Thymus (tissue), 11 donors: Measurements from ENCODE around the gene OXSR1. TPM values are rescaled to one million over a fixed set of nuclear protein-coding genes. Genes with fewer than 3 reads are reported as not detected.
A peak's percentile ranks its signal among the peaks of the same experiment; 100 is the strongest.

Experiments
- DNase-seq, 9 donors: peaks; one replicate each; pipeline ENCODE4 v3.0.0-alpha.2; 2013; ENCODE audit warnings: low spot score in 9 of 9, low read depth in 6 of 9, missing footprints in 1 of 9
- H3K27ac ChIP-seq, 2 donors: one replicate each; pipeline ENCODE4 v1.5.1; 2013; ENCODE audit warnings: control low read depth in 1 of 2, low read depth in 1 of 2, low read length in 1 of 2, mild to moderate bottlenecking in 1 of 2, moderate library complexity in 1 of 2
- H3K27me3 ChIP-seq, 2 donors: one replicate each; pipeline ENCODE4 v1.5.1; 2013; ENCODE audit warnings: low read length in 1 of 2; ENCODE audit not compliant: control insufficient read depth in 2 of 2, insufficient read depth in 1 of 2
- H3K36me3 ChIP-seq, 2 donors: one replicate each; pipeline ENCODE4 v1.5.1; 2013; ENCODE audit warnings: low read length in 1 of 2, mild to moderate bottlenecking in 1 of 2, moderate library complexity in 1 of 2; ENCODE audit not compliant: control insufficient read depth in 2 of 2, insufficient read depth in 2 of 2
- H3K4me1 ChIP-seq, 2 donors: one replicate each; pipeline ENCODE4 v1.5.1; 2013; ENCODE audit warnings: low read length in 2 of 2; ENCODE audit not compliant: control insufficient read depth in 2 of 2, insufficient read depth in 2 of 2
- H3K4me3 ChIP-seq, 2 donors: one replicate each; pipeline ENCODE4 v1.5.1; 2013; ENCODE audit warnings: low read length in 2 of 2, control low read depth in 1 of 2, mild to moderate bottlenecking in 1 of 2
- H3K9me3 ChIP-seq, 2 donors: one replicate each; pipeline ENCODE4 v1.5.1; 2013; ENCODE audit warnings: low read length in 1 of 2, mild to moderate bottlenecking in 1 of 2; ENCODE audit not compliant: control insufficient read depth in 2 of 2, insufficient read depth in 1 of 2
- WGBS: extraction: QIAGEN DNeasy Blood & Tissue Kit; methylation state at CpG from one replicate; pipeline ENCODE4 v1.1.7; 2013; 5-methylcytosine and 5-hydroxymethylcytosine counted together
- polyA plus RNA-seq: library from polyadenylated mRNA; stranded (reverse); fragments of 200-250 nt; gene quantifications from one replicate; pipeline ENCODE4 v1.2.3, GENCODE V29; 2013
- total RNA-seq: library from RNA; stranded (reverse); fragments of 120-200 nt; gene quantifications from one replicate; pipeline ENCODE4 v1.2.4, GENCODE V29; 2013
- donor health status: healthy.

Gene OXSR1
- total and polyA plus RNA-seq, 2 donors, result 23.0 to 33.0 TPM

DNA sequence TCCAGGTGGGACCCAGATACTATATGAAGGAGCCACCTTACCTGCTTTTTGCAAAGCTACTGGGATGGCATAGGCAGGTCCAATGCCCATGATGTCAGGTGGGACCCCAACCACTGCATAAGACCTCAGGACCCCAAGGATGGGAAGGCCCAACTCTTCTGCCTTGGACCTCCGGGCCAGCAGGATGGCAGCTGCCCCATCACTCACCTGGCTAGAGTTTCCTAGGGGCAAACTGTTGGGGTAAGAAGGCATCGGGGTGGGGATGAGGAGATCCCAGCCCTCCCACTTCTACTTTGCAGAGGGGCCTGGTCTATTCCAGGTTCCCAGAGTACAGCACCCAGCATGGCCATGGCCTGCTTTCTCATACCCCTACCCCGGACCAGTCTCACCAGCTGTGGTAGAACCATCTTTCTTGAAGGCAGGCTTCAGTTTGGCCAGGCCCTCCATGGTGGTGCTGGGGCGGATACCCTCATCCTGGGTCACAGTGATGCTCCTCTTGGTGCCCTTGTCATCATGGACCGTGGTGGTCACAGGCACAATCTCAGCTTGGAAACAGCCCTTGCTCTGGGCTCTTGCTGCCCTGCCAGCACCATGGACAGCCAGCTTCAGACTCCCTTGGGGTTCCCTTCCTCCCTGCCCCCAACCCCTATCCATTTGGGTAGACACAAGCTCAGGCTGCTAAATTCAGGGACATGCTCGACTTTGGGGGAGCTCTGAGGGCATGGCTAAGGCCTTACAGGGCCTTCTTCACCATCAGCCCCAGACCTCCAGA lies 39.0 kb upstream of the OXSR1 start:
- no peak for DNase-seq
- Histone ChIP-seq H3K9me3 (no peaks in the 10 kb centered on the region), H3K27ac (no peak overlapping the region), H3K4me1 (no peaks in the 10 kb centered on the region), H3K27me3 (no peaks in the 10 kb centered on the region), H3K36me3 (peaks cover 90 to 95% of the 10 kb centered on the region in 2 donors), H3K4me3 (no peak overlapping the region)
- WGBS, result 99% methylated on average over 6 of the region's 6 CpGs

DNA sequence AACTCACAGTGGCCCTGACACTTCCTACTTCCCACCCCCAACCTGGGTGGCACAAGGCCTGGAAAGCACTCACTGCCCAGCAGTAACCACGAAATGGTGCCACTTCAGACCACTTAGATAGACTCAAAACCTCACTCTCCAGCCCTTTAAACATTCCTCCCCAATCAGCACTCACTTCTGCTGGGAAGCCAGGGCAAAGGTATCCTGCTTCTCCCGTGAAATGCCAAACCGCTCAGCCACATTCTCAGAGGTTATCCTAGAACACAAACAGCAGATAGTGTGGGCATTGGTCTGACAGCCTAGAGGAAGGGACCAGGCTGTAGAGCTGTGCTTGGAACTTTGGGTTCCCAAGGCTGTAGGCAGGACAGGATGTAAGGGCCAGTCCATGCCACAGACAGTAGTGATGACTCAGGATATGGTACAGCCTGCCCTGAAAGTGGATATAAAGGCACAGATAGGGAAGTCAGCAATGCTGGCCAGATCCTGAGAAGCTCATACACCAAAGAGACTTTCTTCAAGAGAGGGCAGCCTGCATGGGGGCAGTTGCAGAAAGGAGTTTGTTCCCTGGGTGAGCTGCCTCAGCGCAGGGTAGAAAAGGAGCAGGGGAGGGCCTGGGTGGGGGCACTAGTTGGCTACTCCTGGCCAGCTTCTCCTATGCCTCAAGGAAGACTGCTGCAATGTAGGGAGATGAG lies 37.6 kb upstream of the OXSR1 start:
- Histone ChIP-seq H3K27me3 (no peaks in the 10 kb centered on the region), H3K9me3 (no peaks in the 10 kb centered on the region), H3K4me1 (no peaks in the 10 kb centered on the region), H3K4me3 (no peak overlapping the region), H3K36me3 (peaks cover 82 to 95% of the 10 kb centered on the region in 2 donors), H3K27ac (no peak overlapping the region)
- DNase-seq, result no peak
- WGBS, result over 99% methylated on average over 4 of the region's 4 CpGs

DNA sequence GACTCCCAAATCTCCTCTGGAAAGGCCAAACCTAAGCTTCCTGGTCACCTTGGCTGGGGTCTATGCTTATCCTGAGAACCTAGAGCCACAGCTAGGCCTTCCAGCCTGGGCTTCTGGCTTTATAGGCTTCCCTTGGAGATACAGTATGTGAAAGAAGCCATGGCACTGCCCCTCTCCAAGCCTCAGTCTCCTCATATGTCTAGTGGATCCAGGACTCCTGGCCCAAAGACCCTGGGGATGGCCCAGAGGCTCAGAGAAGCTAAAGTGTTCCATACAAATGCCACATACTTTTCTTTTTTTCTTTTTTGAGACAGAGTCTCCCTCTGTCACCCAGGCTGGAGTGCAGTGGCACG lies 37.1 kb upstream of the OXSR1 start:
- Histone ChIP-seq H3K4me1 (no peaks in the 10 kb centered on the region), H3K4me3 (no peak overlapping the region), H3K27ac (no peak overlapping the region), H3K36me3 (peaks cover 82 to 95% of the 10 kb centered on the region in 2 donors), H3K27me3 (no peaks in the 10 kb centered on the region), H3K9me3 (no peaks in the 10 kb centered on the region)
- no peak for DNase-seq
- 100% methylated on average over 1 of the region's 1 CpG for WGBS

DNA sequence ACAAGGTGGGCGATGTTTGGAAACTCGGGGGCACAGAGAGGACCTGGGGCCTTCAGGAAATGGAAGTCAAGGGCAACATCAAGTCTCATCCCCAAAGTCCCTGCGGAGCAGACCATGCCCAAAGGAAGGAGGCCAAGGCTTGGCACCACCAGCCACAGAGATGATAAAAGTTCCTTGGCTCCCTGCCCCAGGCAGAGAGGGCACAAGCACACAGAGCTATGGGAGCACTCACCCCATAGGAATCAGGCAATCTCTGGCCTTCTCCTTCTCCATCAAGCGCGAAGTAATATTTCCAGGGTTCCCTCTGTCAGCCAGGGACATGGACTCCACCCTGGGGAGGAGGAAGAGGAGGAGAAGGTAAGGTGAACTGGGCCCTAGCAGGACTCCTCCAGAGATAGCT lies 36.3 kb upstream of the OXSR1 start:
- 100% methylated on average over 5 of the region's 5 CpGs for WGBS
- no peaks in the 10 kb centered on the region for H3K27me3 ChIP-seq
- no peak overlapping the region for H3K27ac ChIP-seq
- H3K4me1 ChIP-seq, result no peaks in the 10 kb centered on the region
- no peak overlapping the region for H3K4me3 ChIP-seq
- peaks cover 87 to 97% of the 10 kb centered on the region in 2 donors for H3K36me3 ChIP-seq
- H3K9me3 ChIP-seq, result no peaks in the 10 kb centered on the region
- no peak for DNase-seq

DNA sequence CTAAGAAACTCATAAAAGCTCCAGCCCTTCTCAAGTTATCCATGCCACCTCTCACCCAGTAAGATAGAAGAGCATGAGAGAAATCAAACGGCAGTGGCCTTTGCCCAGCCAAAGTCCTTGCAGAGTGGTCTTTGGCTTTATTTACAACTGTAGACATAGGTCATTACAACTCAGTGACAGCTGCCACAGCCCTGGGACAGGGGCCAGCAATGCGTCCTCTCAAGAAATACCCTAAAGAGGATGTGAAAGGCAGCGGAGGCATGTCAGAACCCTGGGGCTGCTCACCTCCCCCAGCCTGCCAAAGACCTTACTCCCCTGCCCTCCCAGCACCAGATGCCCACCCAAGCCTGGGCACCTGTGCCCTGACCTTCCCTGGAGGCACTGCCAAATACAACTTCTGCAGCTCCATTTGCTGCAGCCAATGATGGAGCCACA lies 34.7 kb upstream of the OXSR1 start:
- Histone ChIP-seq H3K27me3 (no peaks in the 10 kb centered on the region), H3K4me1 (peaks cover 6 to 7% of the 10 kb centered on the region in 2 donors), H3K9me3 (no peaks in the 10 kb centered on the region), H3K36me3 (peaks cover 80 to 87% of the 10 kb centered on the region in 2 donors), H3K27ac (no peak overlapping the region), H3K4me3 (no peak overlapping the region)
- 92% methylated on average over 3 of the region's 3 CpGs for WGBS
- DNase-seq, result no peak

DNA sequence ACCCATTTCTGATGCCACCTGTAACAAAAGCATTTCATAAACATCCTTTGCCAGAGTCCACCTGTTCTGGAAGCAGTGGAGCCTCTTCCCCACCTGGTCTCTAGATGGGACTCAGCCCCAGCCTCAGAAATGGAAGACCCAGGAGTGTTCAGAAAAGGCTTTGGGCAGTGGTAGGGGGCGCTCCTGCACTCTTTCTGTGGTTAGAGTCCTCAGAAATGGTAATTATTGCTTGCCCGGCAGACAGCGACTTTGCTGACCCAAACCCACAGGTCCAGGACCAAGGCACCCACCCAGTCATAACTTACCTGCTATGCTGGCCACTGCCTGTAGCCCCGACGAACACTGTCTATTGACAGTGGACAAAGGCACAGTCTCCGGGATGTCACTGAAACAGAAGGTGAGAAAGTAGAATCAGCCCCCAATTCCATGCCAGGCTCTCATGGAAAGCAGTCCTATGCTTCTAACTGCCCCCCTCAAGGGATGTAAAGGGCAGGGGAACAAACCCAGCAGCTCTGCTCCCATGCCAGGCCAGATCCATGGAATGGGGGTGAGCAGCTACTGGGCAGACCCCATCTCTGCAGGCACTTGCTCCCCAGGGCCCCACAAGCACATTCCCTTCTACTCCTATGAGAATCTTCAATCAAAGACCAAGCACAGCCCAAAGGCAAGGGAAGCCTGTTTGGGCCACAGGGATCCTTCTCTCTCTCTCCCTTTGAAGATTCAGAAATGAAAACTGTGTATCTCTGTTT lies 33.5 kb upstream of the OXSR1 start:
- peak in 2 of 9 donors; percentile 16 to 44 for DNase-seq
- Histone ChIP-seq H3K9me3 (no peaks in the 10 kb centered on the region), H3K36me3 (peaks cover 69 to 76% of the 10 kb centered on the region in 2 donors), H3K4me1 (peaks cover 9 to 14% of the 10 kb centered on the region in 2 donors), H3K27me3 (no peaks in the 10 kb centered on the region), H3K4me3 (no peak overlapping the region), H3K27ac (no peak overlapping the region)
- 94% methylated on average over 6 of the region's 6 CpGs for WGBS

DNA sequence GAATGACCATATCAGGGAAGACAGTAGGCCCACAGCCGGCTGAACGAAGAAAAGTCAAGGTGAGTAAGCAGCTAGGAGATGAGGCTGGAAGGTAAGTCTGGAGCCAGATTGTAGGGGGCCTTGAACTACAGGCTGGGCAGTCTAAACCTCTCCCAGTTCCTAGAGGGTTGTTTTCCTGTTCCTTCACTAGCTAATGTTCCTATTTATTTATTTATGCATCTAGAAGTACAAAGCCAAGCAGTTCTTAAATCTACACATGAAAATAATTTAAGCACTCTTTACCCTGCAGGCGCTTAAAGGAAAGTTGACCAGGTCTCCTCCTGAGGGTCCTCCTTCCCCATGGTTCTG lies 32.2 kb upstream of the OXSR1 start:
- no peaks in the 10 kb centered on the region for H3K27me3 ChIP-seq
- no peak overlapping the region for H3K4me3 ChIP-seq
- H3K27ac ChIP-seq, result no peak overlapping the region
- peaks cover 15 to 23% of the 10 kb centered on the region in 2 donors for H3K4me1 ChIP-seq
- WGBS, result over 99% methylated on average over 3 of the region's 3 CpGs
- H3K36me3 ChIP-seq, result peaks cover 55 to 62% of the 10 kb centered on the region in 2 donors
- no peak for DNase-seq
- H3K9me3 ChIP-seq, result no peaks in the 10 kb centered on the region

DNA sequence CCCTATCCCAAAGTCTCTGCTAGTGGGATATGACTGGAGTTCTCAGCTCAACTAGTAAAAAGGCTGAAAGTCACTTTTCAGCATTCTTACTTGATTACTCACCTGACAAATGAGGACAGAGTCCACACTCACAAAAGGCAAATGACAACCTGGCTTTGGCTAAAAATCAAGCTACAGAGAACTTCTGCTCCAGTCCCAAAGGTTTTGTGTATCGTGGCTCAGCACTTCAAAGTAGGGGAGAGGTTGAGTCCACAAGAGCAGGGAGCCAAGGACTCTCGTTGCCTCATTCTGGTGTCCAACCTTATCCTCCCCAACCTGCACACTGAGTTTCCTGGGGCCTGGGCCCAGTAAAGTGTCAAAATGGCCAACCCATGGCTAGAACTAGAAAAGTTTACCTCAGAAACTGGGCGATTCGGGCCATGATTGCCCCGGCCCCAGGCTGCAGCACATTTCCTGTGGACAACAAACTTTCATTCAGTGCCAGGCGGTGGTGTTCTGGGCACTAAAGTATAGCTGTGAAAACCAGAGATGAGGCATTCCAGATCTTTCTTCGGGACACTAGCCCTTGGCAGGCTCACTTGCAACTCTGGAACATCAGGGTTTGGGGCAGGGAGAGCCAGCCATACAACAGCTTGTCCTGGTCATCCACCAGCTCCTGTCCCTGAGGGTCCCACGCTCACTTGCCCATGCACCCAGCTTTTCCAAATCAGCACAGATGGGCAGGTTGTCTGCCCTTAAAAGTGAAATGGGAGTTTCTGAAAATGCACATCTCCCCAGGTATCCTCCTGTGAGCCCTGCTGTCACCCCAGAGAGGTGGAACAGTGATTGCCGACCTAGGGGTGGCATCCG lies 31.6 kb upstream of the OXSR1 start:
- peaks cover 16 to 24% of the 10 kb centered on the region in 2 donors for H3K4me1 ChIP-seq
- peaks cover 50 to 58% of the 10 kb centered on the region in 2 donors for H3K36me3 ChIP-seq
- no peak overlapping the region for H3K27ac ChIP-seq
- H3K27me3 ChIP-seq, result no peaks in the 10 kb centered on the region
- no peaks in the 10 kb centered on the region for H3K9me3 ChIP-seq
- WGBS, result 96% methylated on average over 10 of the region's 10 CpGs
- DNase-seq, result no peak
- H3K4me3 ChIP-seq, result no peak overlapping the region
